SK-N-SH treated with all-trans-retinoic acid at 6 μM for 48 hours (cell line): ENCODE data around the gene TSPAN14.

Source experiments
- CSDC2 ChIP-seq: fragments of 250-450 bp; sonication (Bioruptor Pico); IDR thresholded peaks from 2 replicates; pipeline ENCODE4 v1.5.0; 2020; ENCODE audit warnings: mild to moderate bottlenecking, moderate library complexity
- SNAI2 ChIP-seq: fragments of 250-450 bp; sonication (Bioruptor Pico); IDR thresholded peaks from 2 replicates; pipeline ENCODE4 v1.5.0; 2020; ENCODE audit warnings: mild to moderate bottlenecking, moderate library complexity

- no peak for TF ChIP-seq CSDC2
- TF ChIP-seq SNAI2 (CRISPR knock-in tag), result no peak
Measured at GRCh38 chr10:80545258-80545881, 91.3 kb downstream of the TSPAN14 start.
